ENCODE data around the gene BRWD1.
"Not testable (repeated sequence)": the region's sequence is repeated elsewhere in the genome, so short reads cannot be mapped to it uniquely, and the experiment has no call there.

The BRWD1 gene

DNA sequence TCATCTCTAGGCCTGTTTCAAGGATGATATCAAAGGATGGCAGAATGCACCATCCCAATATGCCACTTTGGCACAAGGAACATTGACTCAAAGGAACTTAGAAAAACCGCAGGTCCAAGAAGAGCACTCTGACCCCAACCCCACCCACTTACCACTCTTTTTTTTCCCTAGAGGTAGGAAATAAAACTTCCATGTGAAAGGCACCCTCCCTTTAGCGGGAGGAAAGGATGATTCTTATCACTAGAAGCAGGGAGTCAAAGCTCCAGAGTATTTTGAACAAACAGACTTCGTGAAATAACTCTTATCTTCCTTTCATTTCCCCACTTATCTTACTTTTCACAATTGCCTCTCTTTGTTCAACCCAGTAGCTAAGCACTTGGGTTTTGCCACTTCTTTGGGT lies 152.4 kb downstream of the BRWD1 start:
- H3K4me3 ChIP-seq (ENCODE audit: low read depth, low read length), result no peak overlapping the region
- DNase-seq (ENCODE audit: low read depth), result no peak
- TF ChIP-seq CTCF (conservative IDR thresholded peaks at IDR 0.05; ENCODE audit: low read depth, low read length), result no peak

- H3K4me3 ChIP-seq (ENCODE audit: low read depth, low read length), result no peak overlapping the region
- DNase-seq (ENCODE audit: low read depth), result peak; percentile 66
- no peak for TF ChIP-seq CTCF (conservative IDR thresholded peaks at IDR 0.05; ENCODE audit: low read depth, low read length)
Measured at GRCh38 chr21:39159342-39160063, 153.9 kb downstream of the BRWD1 start.

DNA sequence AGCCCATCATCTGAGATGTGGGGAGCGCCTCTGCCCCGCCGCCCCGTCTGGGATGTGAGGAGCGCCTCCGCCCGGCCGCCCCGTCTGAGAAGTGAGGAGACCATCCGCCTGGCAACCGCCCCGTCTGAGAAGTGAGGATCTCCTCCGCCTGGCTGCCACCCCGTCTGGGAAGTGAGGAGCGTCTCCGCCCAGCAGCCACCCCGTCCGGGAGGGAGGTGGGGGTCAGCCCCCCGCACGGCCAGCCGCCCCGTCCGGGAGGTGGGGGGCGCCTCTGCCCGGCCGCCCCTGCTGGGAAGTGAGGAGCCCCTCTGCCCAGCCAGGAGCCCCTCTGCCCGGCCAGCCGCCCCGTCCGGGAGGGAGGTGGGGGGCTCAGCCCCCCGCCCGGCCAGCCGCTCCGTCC lies 156.2 kb downstream of the BRWD1 start:
- DNase-seq (ENCODE audit: low read depth); H3K4me3 ChIP-seq (ENCODE audit: low read depth, low read length): not testable (repeated sequence)

GRCh38 chr21:39156024-39156423 lies 157.4 kb downstream of the BRWD1 start:
- TF ChIP-seq CTCF (conservative IDR thresholded peaks at IDR 0.05; ENCODE audit: low read depth, low read length), result no peak
- no peak overlapping the region for H3K4me3 ChIP-seq (ENCODE audit: low read depth, low read length)
- DNase-seq (ENCODE audit: low read depth), result peak; percentile 87

GRCh38 chr21:39155578-39155977 lies 157.9 kb downstream of the BRWD1 start:
- no peak for DNase-seq (ENCODE audit: low read depth)
- TF ChIP-seq CTCF (conservative IDR thresholded peaks at IDR 0.05; ENCODE audit: low read depth, low read length), result no peak
- no peak overlapping the region for H3K4me3 ChIP-seq (ENCODE audit: low read depth, low read length)

- TF ChIP-seq CTCF (conservative IDR thresholded peaks at IDR 0.05; ENCODE audit: low read depth, low read length), result no peak
- no peak overlapping the region for H3K4me3 ChIP-seq (ENCODE audit: low read depth, low read length)
- DNase-seq (ENCODE audit: low read depth), result no peak
Measured at GRCh38 chr21:39153842-39154241, 159.6 kb downstream of the BRWD1 start.

DNA sequence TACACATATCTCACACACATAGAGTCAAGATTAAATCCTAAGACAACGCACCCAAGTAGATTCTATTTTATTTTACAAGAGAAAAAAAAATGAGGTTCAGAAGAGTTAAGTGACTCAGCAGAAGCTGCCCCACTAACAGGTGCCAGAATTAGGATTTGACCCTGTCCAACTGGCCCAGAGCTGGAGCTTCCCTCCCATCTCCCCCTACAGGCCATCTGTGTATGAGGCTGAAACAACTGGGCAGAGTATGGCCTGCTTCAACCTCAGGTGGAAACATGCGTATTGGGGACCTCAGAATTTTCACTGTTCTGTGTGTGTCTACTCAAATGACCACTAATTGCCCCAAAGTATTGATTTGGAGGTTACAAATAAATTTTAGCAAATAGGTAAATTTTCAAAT lies 160.1 kb downstream of the BRWD1 start:
- H3K4me3 ChIP-seq (ENCODE audit: low read depth, low read length), result no peak overlapping the region
- DNase-seq (ENCODE audit: low read depth), result peak; percentile 33
- peak; percentile 77 for TF ChIP-seq CTCF (conservative IDR thresholded peaks at IDR 0.05; ENCODE audit: low read depth, low read length)

Measured in choroid plexus epithelial cell (primary cell).